ENCODE results near the gene TXNRD3. TPM values are rescaled to one million over a fixed set of nuclear protein-coding genes. Genes with fewer than 3 reads are reported as not detected.
A peak's percentile ranks its signal among the peaks of the same experiment; 100 is the strongest.

TXNRD3 gene
- total RNA-seq, 8 experiments from 2014 or later: 3.7 to 17.7 (median 7.4) TPM

GRCh38 chr3:126682009-126682408 lies 27.1 kb upstream of the TXNRD3 start:
- ATAC-seq (replicated peaks in 6 of 8): no peak
- peaks cover 32 to 33% of the 10 kb centered on the region in 2 donors for H3K4me1 ChIP-seq (replicated peaks in 1 of 2)
- H3K27ac ChIP-seq: no peak overlapping the region
- H3K4me3 ChIP-seq: no peak overlapping the region
- in situ Hi-C loops (cut with MboI; ENCODE audit: low pct_unique_long_range_greater_than_20kb in 2 of 9, low sequenced_read_pairs in 9 of 9, unreplicated experiment in 9 of 9): loop anchor here in 2 of 9 experiments (25.0 kb wide), 2 partner anchors 780 to 855 kb away; no protein-coding TSS in a partner anchor
- 43 to 100% methylated on average over 1 to 2 of the region's 2 CpGs; no CpG with 5 or more reads in 8 of the 10 experiments for WGBS, 10 experiments

- Histone ChIP-seq H3K4me1 (replicated peaks in 1 of 2) (peaks cover 32 to 33% of the 10 kb centered on the region in 2 donors), H3K27ac (no peak overlapping the region), H3K4me3 (no peak overlapping the region)
- in situ Hi-C loops (cut with MboI; ENCODE audit: low pct_unique_long_range_greater_than_20kb in 2 of 9, low sequenced_read_pairs in 9 of 9, unreplicated experiment in 9 of 9): loop anchor here in 2 of 9 experiments (25.0 kb wide), 2 partner anchors 782 to 857 kb away; no protein-coding TSS in a partner anchor
- ATAC-seq (replicated peaks in 6 of 8): no peak
- 76 to 100% (median 84%) methylated on average over 1 to 4 of the region's 4 CpGs for WGBS, 10 experiments
Measured at GRCh38 chr3:126680667-126681055, 25.7 kb upstream of the TXNRD3 start.

GRCh38 chr3:126679831-126680666 lies 25.1 kb upstream of the TXNRD3 start:
- Histone ChIP-seq H3K27ac (no peak overlapping the region), H3K4me3 (no peak overlapping the region), H3K4me1 (replicated peaks in 1 of 2) (peaks cover 32 to 33% of the 10 kb centered on the region in 2 donors)
- ATAC-seq (replicated peaks in 6 of 8): no peak
- in situ Hi-C loops (cut with MboI; ENCODE audit: low pct_unique_long_range_greater_than_20kb in 2 of 9, low sequenced_read_pairs in 9 of 9, unreplicated experiment in 9 of 9): loop anchor here in 3 of 9 experiments (10.0 to 25.0 kb wide), 3 partner anchors 295 to 857 kb away; no protein-coding TSS in a partner anchor
- WGBS, 10 experiments: 46 to 89% (median 68%) methylated on average over 2 to 9 of the region's 11 CpGs; no CpG with 5 or more reads in 1 of the 10 experiments

DNA sequence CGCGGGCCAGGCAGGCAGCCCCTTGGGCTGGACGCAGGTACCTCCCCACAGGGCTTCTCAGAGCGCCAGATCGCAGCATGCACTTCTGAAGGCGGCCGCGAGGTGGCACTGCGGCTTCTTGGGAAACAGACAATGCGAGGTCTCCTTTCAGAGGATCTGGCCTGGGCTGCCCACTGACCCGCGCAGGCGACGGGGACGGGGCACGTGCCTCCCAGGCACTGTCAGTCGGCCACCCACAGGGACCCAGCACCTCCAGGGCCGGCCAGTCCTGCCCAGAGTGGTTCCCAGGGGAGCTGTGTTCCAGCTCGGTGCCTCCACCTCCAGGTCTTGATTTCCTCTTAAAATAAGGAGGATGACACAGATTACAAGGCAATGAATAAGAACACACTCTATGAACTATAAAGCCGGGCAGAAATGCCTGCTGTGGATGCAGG lies 24.4 kb upstream of the TXNRD3 start:
- in situ Hi-C loops (cut with MboI; ENCODE audit: low pct_unique_long_range_greater_than_20kb in 2 of 9, low sequenced_read_pairs in 9 of 9, unreplicated experiment in 9 of 9): loop anchor here in 3 of 9 experiments (10.0 to 25.0 kb wide), 3 partner anchors 295 to 858 kb away; no protein-coding TSS in a partner anchor
- Histone ChIP-seq H3K27ac (no peak overlapping the region), H3K4me1 (replicated peaks in 1 of 2) (peaks cover 28 to 29% of the 10 kb centered on the region in 2 donors), H3K4me3 (no peak overlapping the region)
- peak; percentile 88 to 99 (median 95) for ATAC-seq (replicated peaks in 6 of 8)
- 3 to 27% (median 9%) methylated on average over 1 to 11 of the region's 20 CpGs; no CpG with 5 or more reads in 5 of the 10 experiments for WGBS, 10 experiments

- peaks cover 23 to 26% of the 10 kb centered on the region in 2 donors for H3K4me1 ChIP-seq (replicated peaks in 1 of 2)
- in situ Hi-C loops (cut with MboI; ENCODE audit: low pct_unique_long_range_greater_than_20kb in 2 of 9, low sequenced_read_pairs in 9 of 9, unreplicated experiment in 9 of 9): loop anchor here in 3 of 9 experiments (10.0 to 25.0 kb wide), 3 partner anchors 296 to 858 kb away; no protein-coding TSS in a partner anchor
- 0 to 80% (median 21%) methylated on average over 1 to 11 of the region's 30 CpGs; no CpG with 5 or more reads in 2 of the 10 experiments for WGBS, 10 experiments
- H3K4me3 ChIP-seq: no peak overlapping the region
- no peak overlapping the region for H3K27ac ChIP-seq
- peak in 6 of 8 experiments; percentile 15 to 45 (median 18) for ATAC-seq (replicated peaks in 6 of 8)
Measured at GRCh38 chr3:126678693-126679317, 23.9 kb upstream of the TXNRD3 start.

DNA sequence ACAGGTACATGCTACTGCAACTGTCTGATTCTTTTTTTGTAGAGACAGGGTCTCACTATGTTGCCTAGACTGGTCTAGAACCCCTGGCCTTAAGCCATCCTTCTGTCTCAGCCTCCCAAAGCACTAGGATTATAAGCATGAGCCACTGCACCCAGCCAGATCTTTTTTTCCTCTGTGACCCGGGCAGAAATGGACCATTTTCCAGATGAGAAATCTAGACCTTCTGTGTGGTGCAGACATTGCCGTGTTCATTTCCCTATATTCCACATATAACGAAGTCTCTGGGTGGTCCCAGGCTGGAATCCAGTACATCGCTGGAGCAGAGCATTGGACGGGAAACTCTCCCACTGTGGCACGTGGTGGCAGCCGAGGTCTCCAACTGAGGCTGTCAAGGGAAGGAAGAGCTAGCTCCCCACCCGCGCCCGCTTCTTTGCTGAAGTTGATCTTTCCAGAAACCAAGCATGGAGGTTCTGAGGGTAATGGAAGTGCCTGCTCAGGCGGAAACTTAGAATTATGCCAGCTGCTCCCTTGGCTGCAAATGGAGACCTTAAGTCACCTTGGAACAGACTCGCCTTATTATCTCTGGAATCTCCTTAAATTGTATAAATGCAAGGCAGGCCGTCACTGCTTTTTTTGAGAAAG lies 23.1 kb upstream of the TXNRD3 start:
- WGBS, 10 experiments: 54 to 100% (median 86%) methylated on average over 2 to 7 of the region's 13 CpGs; no CpG with 5 or more reads in 2 of the 10 experiments
- no peak for ATAC-seq (replicated peaks in 6 of 8)
- Histone ChIP-seq H3K4me3 (no peak overlapping the region), H3K4me1 (replicated peaks in 1 of 2) (peaks cover 19 to 22% of the 10 kb centered on the region in 2 donors), H3K27ac (no peak overlapping the region)
- in situ Hi-C loops (cut with MboI; ENCODE audit: low pct_unique_long_range_greater_than_20kb in 2 of 9, low sequenced_read_pairs in 9 of 9, unreplicated experiment in 9 of 9): loop anchor here in 3 of 9 experiments (10.0 to 25.0 kb wide), 3 partner anchors 297 to 859 kb away; no protein-coding TSS in a partner anchor

DNA sequence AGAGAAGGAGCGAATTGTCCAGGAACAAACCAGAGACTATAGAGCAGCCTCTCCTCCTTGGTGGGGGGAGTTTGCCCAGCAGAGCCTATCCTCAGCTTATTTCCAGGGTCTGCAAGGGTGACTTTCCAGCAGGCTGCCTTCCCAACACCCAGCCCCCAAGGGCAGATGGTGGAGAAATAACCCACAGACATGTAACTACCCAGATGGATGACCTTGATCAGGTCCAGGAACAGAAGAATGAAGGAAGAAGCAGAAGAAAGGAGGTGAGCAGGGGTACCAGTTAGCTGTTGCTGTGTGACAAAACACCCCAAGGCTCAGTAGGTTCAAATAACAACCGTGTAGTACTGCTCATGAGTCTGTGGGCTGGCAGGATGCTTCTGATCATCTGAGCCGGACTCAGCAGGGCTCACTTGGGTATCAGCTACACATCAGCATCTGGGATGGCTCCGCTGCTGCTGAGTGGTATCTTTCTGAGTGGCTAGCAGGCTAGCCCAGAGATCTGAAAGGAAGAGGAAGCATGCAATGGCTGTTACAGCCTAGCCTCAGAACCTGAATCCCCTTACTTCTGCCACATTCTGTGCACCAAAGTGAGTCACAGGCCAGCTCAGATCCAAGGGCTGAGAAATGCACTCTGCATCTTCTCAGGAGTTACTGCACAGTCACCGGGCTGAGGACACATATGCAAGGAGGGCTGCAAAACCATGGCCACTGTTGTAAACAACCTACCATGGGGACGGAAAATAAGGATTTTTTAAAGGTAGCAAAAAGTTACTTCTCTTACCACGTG lies 22.2 kb upstream of the TXNRD3 start:
- in situ Hi-C loops (cut with MboI; ENCODE audit: low pct_unique_long_range_greater_than_20kb in 2 of 9, low sequenced_read_pairs in 9 of 9, unreplicated experiment in 9 of 9): loop anchor here in 3 of 9 experiments (10.0 to 25.0 kb wide), 3 partner anchors 298 to 860 kb away; no protein-coding TSS in a partner anchor
- ATAC-seq (replicated peaks in 6 of 8): peak in 2 of 8 experiments; percentile 42 to 62
- no peak overlapping the region for H3K27ac ChIP-seq
- H3K4me1 ChIP-seq (replicated peaks in 1 of 2): peaks cover 19 to 22% of the 10 kb centered on the region in 2 donors
- 10 to 90% (median 68%) methylated on average over 1 to 5 of the region's 7 CpGs for WGBS, 10 experiments
- no peak overlapping the region for H3K4me3 ChIP-seq

DNA sequence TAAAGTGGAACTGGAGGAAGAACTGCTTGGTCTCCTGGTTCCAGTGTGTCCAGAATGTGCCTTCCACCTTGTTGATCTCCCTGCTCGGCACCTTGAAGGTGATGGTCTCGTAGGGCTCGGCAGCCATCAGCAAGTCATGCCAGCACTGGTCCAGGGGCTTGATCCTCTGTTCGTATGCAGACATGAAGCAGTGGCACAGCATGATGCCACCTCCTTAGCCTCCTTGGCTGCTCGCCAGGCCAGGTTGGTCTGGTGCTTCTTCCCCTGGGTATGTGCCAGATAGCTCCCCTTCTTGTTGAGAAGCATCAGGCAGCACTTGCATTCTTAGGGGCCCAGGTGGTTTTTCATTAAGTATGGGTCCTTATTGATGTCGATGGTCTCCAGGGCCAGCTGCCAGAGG lies 17.8 kb upstream of the TXNRD3 start:
- Histone ChIP-seq H3K4me3 (no peak overlapping the region), H3K4me1 (replicated peaks in 1 of 2) (no peaks in the 10 kb centered on the region), H3K27ac (no peak overlapping the region)
- 60 to 100% (median 81%) methylated on average over 1 to 4 of the region's 6 CpGs; no CpG with 5 or more reads in 7 of the 10 experiments for WGBS, 10 experiments
- in situ Hi-C loops (cut with MboI; ENCODE audit: low pct_unique_long_range_greater_than_20kb in 2 of 9, low sequenced_read_pairs in 9 of 9, unreplicated experiment in 9 of 9): loop anchor here in 1 of 9 experiments (10.0 kb wide), 1 partner anchor 302 kb away; no protein-coding TSS in a partner anchor
- no peak for ATAC-seq (replicated peaks in 6 of 8)

DNA sequence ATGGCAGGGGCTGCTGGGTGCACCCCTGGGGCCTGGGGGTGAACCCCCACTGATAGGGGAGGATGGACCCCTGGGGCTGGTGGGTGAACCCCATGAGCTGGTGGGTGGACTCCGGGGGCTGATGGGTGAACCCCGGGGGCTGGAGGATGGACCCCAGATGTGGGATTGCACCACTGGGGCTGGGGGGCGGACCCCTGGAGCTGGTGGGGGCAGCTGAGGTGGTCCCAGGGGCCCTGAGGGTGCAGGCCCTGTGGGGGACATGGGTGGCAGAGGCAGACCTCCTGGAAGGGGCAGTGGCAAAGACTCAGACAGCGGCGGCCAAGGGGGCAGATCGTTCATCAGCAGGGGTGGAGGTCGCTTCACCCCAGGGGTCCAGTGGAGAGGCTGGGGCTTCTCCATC lies 17.4 kb upstream of the TXNRD3 start:
- in situ Hi-C loops (cut with MboI; ENCODE audit: low pct_unique_long_range_greater_than_20kb in 2 of 9, low sequenced_read_pairs in 9 of 9, unreplicated experiment in 9 of 9): loop anchor here in 1 of 9 experiments (10.0 kb wide), 1 partner anchor 302 kb away; no protein-coding TSS in a partner anchor
- no peak overlapping the region for H3K4me3 ChIP-seq
- H3K27ac ChIP-seq: no peak overlapping the region
- WGBS, 10 experiments: no CpG with 5 or more reads among the region's 7 CpGs
- no peaks in the 10 kb centered on the region for H3K4me1 ChIP-seq (replicated peaks in 1 of 2)
- no peak for ATAC-seq (replicated peaks in 6 of 8)

- Histone ChIP-seq H3K27ac (no peak overlapping the region), H3K4me3 (no peak overlapping the region), H3K4me1 (replicated peaks in 1 of 2) (no peaks in the 10 kb centered on the region)
- ATAC-seq (replicated peaks in 6 of 8): no peak
- 40 to 100% (median 87%) methylated on average over 1 of the region's 1 CpG; no CpG with 5 or more reads in 4 of the 10 experiments for WGBS, 10 experiments
- in situ Hi-C loops (cut with MboI; ENCODE audit: low pct_unique_long_range_greater_than_20kb in 2 of 9, low sequenced_read_pairs in 9 of 9, unreplicated experiment in 9 of 9): loop anchor here in 1 of 9 experiments (10.0 kb wide), 1 partner anchor 303 kb away; no protein-coding TSS in a partner anchor
Measured at GRCh38 chr3:126671521-126671920, 16.6 kb upstream of the TXNRD3 start.

- Histone ChIP-seq H3K4me3 (no peak overlapping the region), H3K4me1 (replicated peaks in 1 of 2) (no peaks in the 10 kb centered on the region), H3K27ac (no peak overlapping the region)
- in situ Hi-C loops (cut with MboI; ENCODE audit: low pct_unique_long_range_greater_than_20kb in 2 of 9, low sequenced_read_pairs in 9 of 9, unreplicated experiment in 9 of 9): no loop called here
- 51 to 100% (median 71%) methylated on average over 1 to 7 of the region's 13 CpGs; no CpG with 5 or more reads in 4 of the 10 experiments for WGBS, 10 experiments
- ATAC-seq (replicated peaks in 6 of 8): no peak
Measured at GRCh38 chr3:126668450-126669401, 13.8 kb upstream of the TXNRD3 start.
